Neuronal stem cell (in vitro differentiated cells): ENCODE results near the gene ESYT2.

Source experiments
- DNase-seq: peaks from one replicate; pipeline ENCODE4 v3.0.0-alpha.2; 2013; ENCODE audit warnings: low spot score
- H2AFZ ChIP-seq: one replicate; pipeline ENCODE4 v1.6.1; 2013; ENCODE audit warnings: mild to moderate bottlenecking, low read length, inconsistent platforms
- H2AK5ac ChIP-seq: 2 replicates; pipeline ENCODE4 v1.6.1; 2013; ENCODE audit warnings: low read depth, mild to moderate bottlenecking, inconsistent platforms, low read length, moderate library complexity, mixed read lengths
- H2BK120ac ChIP-seq: 2 replicates; pipeline ENCODE4 v1.6.1; 2013; ENCODE audit warnings: low read depth, mild to moderate bottlenecking, inconsistent platforms, low read length, moderate library complexity, mixed read lengths
- H2BK12ac ChIP-seq: one replicate; pipeline ENCODE4 v1.6.1; 2013; ENCODE audit warnings: low read length, inconsistent platforms
- H2BK15ac ChIP-seq: 2 replicates; pipeline ENCODE4 v1.6.1; 2013; ENCODE audit warnings: mild to moderate bottlenecking, low read length, inconsistent platforms, mixed read lengths
- H2BK5ac ChIP-seq: one replicate; pipeline ENCODE4 v1.6.1; 2013; ENCODE audit warnings: inconsistent platforms, mild to moderate bottlenecking, low read length, moderate library complexity
- H3K14ac ChIP-seq: one replicate; pipeline ENCODE4 v1.6.1; 2013; ENCODE audit warnings: low read length, inconsistent platforms
- H3K18ac ChIP-seq: 2 replicates; pipeline ENCODE4 v1.6.1; 2013; ENCODE audit warnings: low read length, inconsistent platforms
- H3K23ac ChIP-seq: 2 replicates; pipeline ENCODE4 v1.6.1; 2013; ENCODE audit warnings: low read depth, mild to moderate bottlenecking, mixed read lengths, low read length, inconsistent platforms; ENCODE audit not compliant: poor library complexity
- H3K27ac ChIP-seq: replicated peaks from 3 replicates; pipeline ENCODE4 v1.5.1; 2013; ENCODE audit warnings: low read length, inconsistent platforms
- H3K27me3 ChIP-seq, 3 experiments: 2 replicates each; pipeline ENCODE4 v1.6.1; 2013; ENCODE audit warnings: low read length in 3 of 3, mild to moderate bottlenecking in 2 of 3, inconsistent platforms in 1 of 3, low read depth in 1 of 3, mixed read lengths in 1 of 3, moderate library complexity in 1 of 3; ENCODE audit not compliant: control insufficient read depth in 3 of 3, insufficient read depth in 3 of 3
- H3K36me3 ChIP-seq, 2 donors: replicated peaks in 1 of 2; 2 replicates each; pipeline ENCODE4 v1.6.1; 2013; ENCODE audit warnings: low read length in 2 of 2; ENCODE audit not compliant: control insufficient read depth in 2 of 2, insufficient read depth in 2 of 2
- H3K4ac ChIP-seq: 2 replicates; pipeline ENCODE4 v1.6.1; 2013; ENCODE audit warnings: inconsistent platforms, mild to moderate bottlenecking, low read length, moderate library complexity
- H3K4me1 ChIP-seq, 2 donors: 1 replicate in 1 of 2; 2 replicates in 1 of 2; pipeline ENCODE4 v1.6.1; 2013; ENCODE audit warnings: low read length in 2 of 2, low read depth in 1 of 2; ENCODE audit not compliant: control insufficient read depth in 2 of 2, insufficient read depth in 1 of 2
- H3K4me2 ChIP-seq: one replicate; pipeline ENCODE4 v1.6.1; 2013; ENCODE audit warnings: mild to moderate bottlenecking, low read length, inconsistent platforms; ENCODE audit not compliant: insufficient read depth, poor library complexity, severe bottlenecking
- H3K4me3 ChIP-seq, 2 donors: 2 replicates each; pipeline ENCODE4 v1.5.1; 2013; ENCODE audit warnings: low read length in 2 of 2, mild to moderate bottlenecking in 2 of 2, inconsistent platforms in 1 of 2, moderate library complexity in 1 of 2
- H3K79me1 ChIP-seq: one replicate; pipeline ENCODE4 v1.6.1; 2013; ENCODE audit warnings: low read depth, mild to moderate bottlenecking, inconsistent platforms, low read length, moderate library complexity
- H3K9ac ChIP-seq: one replicate; pipeline ENCODE4 v1.6.1; 2013; ENCODE audit warnings: mild to moderate bottlenecking, low read depth, low read length, inconsistent platforms; ENCODE audit not compliant: poor library complexity
- H3K9me3 ChIP-seq, 2 donors: replicated peaks in 1 of 2; 2 replicates each; pipeline versions ENCODE3 to v1.6.1; 2013; ENCODE audit warnings: low read length in 2 of 2, mild to moderate bottlenecking in 2 of 2, inconsistent platforms in 1 of 2, low read depth in 1 of 2, mixed read lengths in 1 of 2, moderate library complexity in 1 of 2; ENCODE audit not compliant: control insufficient read depth in 2 of 2, insufficient read depth in 1 of 2
- H4K8ac ChIP-seq: one replicate; pipeline ENCODE4 v1.6.1; 2013; ENCODE audit warnings: low read depth, mild to moderate bottlenecking, inconsistent platforms, low read length, moderate library complexity
- H4K91ac ChIP-seq: one replicate; pipeline ENCODE4 v1.6.1; 2013; ENCODE audit warnings: low read length, low read depth, mild to moderate bottlenecking, inconsistent platforms; ENCODE audit not compliant: poor library complexity
- WGBS, 2 donors: extraction: QIAGEN DNeasy Blood & Tissue Kit; methylation state at CpG; one replicate each; pipeline ENCODE4 v1.1.7; 2013; ENCODE audit warnings: missing lambda C conversion rate in 2 of 2, mixed read lengths in 1 of 2; ENCODE audit not compliant: insufficient read length in 2 of 2, insufficient replicate concordance in 1 of 2; ENCODE audit errors: extremely low coverage in 2 of 2; 5-methylcytosine and 5-hydroxymethylcytosine counted together

Gene ESYT2

DNA sequence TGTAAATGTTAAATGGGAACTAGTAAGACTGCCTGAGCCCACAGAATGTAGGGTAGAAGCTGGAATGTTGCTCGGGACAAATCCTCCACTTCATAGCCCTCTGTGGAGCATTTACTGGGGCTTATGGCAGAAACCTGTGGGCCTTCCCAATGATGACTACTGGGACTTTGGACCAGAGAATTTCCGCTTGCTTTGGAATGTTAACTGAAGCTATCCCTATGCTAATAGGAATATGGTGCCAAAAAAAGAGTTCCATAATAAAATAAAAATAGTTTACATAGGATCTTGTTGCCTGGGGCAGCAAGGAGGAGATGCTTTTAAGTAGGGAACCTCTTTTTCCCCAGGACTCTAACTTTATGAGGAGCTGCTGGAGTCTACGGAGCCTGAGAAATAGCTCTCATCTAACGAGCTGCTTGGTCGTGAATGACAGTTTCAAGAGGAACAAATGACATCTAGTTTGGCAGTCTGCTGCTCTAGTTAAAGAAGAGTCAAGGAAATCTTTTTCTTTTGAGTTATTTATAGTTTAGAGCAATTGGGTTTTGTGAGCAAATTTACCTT lies 21.3 kb upstream of the ESYT2 start:
- no peaks in the 10 kb centered on the region for H3K27me3 ChIP-seq
- no peak overlapping the region for H3K27ac ChIP-seq
- peaks cover 0 to 4% of the 10 kb centered on the region in 2 donors for H3K4me1 ChIP-seq
- no peak overlapping the region for H2AK5ac ChIP-seq
- no peak overlapping the region for H3K23ac ChIP-seq
- no peak overlapping the region for H4K91ac ChIP-seq
- H3K14ac ChIP-seq: no peak overlapping the region
- no CpG with 5 or more reads among the region's 5 CpGs for WGBS, 2 donors
- no peak overlapping the region for H3K4me3 ChIP-seq
- DNase-seq: no peak
- H3K79me1 ChIP-seq: no peaks in the 10 kb centered on the region
- H3K18ac ChIP-seq: peak overlapping the region; percentile 72
- no peak overlapping the region for H3K9ac ChIP-seq
- no peak overlapping the region for H3K4ac ChIP-seq
- H2BK12ac ChIP-seq: no peak overlapping the region
- no peak overlapping the region for H2BK120ac ChIP-seq
- no peak overlapping the region for H2BK15ac ChIP-seq
- no peaks in the 10 kb centered on the region for H3K36me3 ChIP-seq
- no peak overlapping the region for H3K4me2 ChIP-seq
- no peak overlapping the region for H4K8ac ChIP-seq
- peak overlapping the region; percentile 9 for H2AFZ ChIP-seq
- peaks cover 6 to 12% of the 10 kb centered on the region in 2 donors for H3K9me3 ChIP-seq
- H2BK5ac ChIP-seq: no peak overlapping the region

DNA sequence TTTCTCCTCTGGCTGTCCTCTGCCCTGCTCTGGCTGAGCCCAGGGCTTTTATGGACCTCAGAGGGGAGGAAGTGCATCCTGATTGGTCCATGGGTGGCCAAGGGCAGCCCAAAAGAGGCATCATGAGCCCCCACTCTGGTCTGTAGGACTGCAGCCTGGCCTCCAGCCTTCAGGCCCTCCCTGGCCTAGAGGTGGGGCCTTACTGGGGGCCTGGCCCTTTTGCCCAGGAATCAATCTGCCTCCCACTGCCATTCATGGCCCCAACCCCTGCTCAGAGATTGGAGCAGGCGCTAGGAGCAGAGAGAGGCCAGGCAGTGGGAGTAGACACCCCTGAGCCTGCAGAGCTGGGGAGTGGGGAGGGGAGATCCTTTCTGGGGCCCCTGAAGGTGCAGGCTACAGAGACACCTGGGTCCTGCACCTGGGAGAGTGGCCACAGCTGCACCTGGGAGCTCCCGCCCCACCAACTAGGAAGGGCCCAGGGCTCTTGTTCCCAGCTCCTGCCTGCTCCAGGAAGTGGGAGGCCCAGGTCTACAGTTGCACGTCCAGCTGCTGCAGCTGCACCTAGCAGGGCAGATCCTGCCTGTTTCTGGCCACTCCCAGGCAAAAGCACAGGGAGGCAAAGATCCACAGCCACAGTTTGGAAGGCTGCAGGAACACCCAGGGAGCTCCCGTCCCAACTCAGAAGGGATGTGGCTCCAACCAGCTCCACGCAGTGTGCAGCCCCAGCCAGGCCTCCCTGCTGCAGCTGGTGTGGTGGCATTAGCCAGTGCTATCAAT lies 20.6 kb upstream of the ESYT2 start:
- H3K18ac ChIP-seq: peak overlapping the region; percentile 72
- H3K14ac ChIP-seq: no peak overlapping the region
- H2AK5ac ChIP-seq: peak overlapping the region; percentile 82
- no peak overlapping the region for H2BK12ac ChIP-seq
- peaks cover 0 to 4% of the 10 kb centered on the region in 2 donors for H3K4me1 ChIP-seq
- H2BK120ac ChIP-seq: peak overlapping the region; percentile 26
- H4K91ac ChIP-seq: no peak overlapping the region
- H2AFZ ChIP-seq: peak overlapping the region; percentile 49
- H3K79me1 ChIP-seq: no peaks in the 10 kb centered on the region
- DNase-seq: no peak
- H3K4me3 ChIP-seq: no peak overlapping the region
- no peaks in the 10 kb centered on the region for H3K27me3 ChIP-seq
- no peak overlapping the region for H3K4me2 ChIP-seq
- H3K4ac ChIP-seq: no peak overlapping the region
- no peak overlapping the region for H3K27ac ChIP-seq
- H3K9ac ChIP-seq: no peak overlapping the region
- H4K8ac ChIP-seq: no peak overlapping the region
- WGBS, 2 donors: no CpG with 5 or more reads among the region's 5 CpGs
- no peaks in the 10 kb centered on the region for H3K36me3 ChIP-seq
- no peak overlapping the region for H2BK5ac ChIP-seq
- H3K9me3 ChIP-seq: peaks cover 6 to 12% of the 10 kb centered on the region in 2 donors
- H2BK15ac ChIP-seq: no peak overlapping the region
- H3K23ac ChIP-seq: no peak overlapping the region

DNA sequence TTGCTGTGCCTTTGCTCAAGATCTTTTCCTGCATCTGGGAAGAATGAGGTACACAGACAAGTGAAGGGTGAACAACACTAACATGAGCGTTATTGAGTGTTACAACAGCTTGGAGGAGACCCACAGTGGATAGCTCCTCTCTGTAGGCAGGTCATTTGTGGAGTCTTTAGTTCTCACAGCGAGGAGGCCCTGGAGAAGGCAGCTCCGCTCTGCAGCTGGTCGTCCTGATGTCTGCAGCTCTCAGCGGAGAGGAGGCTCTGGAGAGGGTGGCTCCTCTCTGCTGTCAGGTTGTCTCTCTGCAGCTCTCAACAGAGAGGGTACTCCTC lies 20.1 kb upstream of the ESYT2 start:
- no peaks in the 10 kb centered on the region for H3K79me1 ChIP-seq
- H2BK5ac ChIP-seq: no peak overlapping the region
- H4K91ac ChIP-seq: no peak overlapping the region
- no peak overlapping the region for H3K4me2 ChIP-seq
- no peak overlapping the region for H3K27ac ChIP-seq
- no peak overlapping the region for H3K23ac ChIP-seq
- no peak overlapping the region for H2AK5ac ChIP-seq
- H2BK12ac ChIP-seq: no peak overlapping the region
- DNase-seq: no peak
- H3K4me3 ChIP-seq: no peak overlapping the region
- no peak overlapping the region for H2BK15ac ChIP-seq
- H3K9me3 ChIP-seq: peaks cover 6 to 12% of the 10 kb centered on the region in 2 donors
- H3K27me3 ChIP-seq: no peaks in the 10 kb centered on the region
- no peak overlapping the region for H3K4ac ChIP-seq
- WGBS, 2 donors: no CpG with 5 or more reads among the region's 5 CpGs
- no peak overlapping the region for H3K9ac ChIP-seq
- peaks cover 0 to 4% of the 10 kb centered on the region in 2 donors for H3K4me1 ChIP-seq
- H3K18ac ChIP-seq: no peak overlapping the region
- H2AFZ ChIP-seq: peak overlapping the region; percentile 49
- H4K8ac ChIP-seq: no peak overlapping the region
- H3K14ac ChIP-seq: no peak overlapping the region
- H2BK120ac ChIP-seq: no peak overlapping the region
- H3K36me3 ChIP-seq: no peaks in the 10 kb centered on the region

DNA sequence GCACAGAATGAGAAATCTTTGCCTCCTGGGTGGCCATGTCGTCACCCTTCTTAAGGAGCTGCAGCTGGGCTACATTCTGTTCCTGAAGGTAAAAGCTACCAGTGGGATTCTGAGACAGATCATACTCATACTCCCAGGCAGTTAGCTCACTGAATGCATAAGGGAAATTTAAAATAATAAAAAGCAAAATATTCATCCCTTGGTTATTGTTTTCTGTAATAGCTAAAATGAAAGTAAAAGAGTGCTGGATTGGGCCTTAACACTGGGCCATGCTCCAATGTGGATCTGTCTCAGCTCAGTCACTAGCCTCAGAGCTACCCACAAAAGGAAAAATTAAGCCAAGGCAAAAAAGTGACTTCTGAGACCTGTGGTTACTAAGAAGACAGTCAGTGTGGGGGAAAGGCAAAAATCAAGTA lies 18.1 kb upstream of the ESYT2 start:
- Histone ChIP-seq H3K27me3 (no peaks in the 10 kb centered on the region), H3K23ac (no peak overlapping the region), H3K27ac (no peak overlapping the region), H3K14ac (no peak overlapping the region), H2AK5ac (no peak overlapping the region), H3K4me2 (no peak overlapping the region), H4K91ac (no peak overlapping the region), H2BK120ac (no peak overlapping the region), H2AFZ (no peak overlapping the region), H3K4me1 (peaks cover 2 to 5% of the 10 kb centered on the region in 2 donors), H3K79me1 (no peaks in the 10 kb centered on the region), H3K4ac (no peak overlapping the region), H3K9me3 (peaks cover 6 to 12% of the 10 kb centered on the region in 2 donors), H2BK5ac (no peak overlapping the region), H2BK15ac (no peak overlapping the region), H3K36me3 (no peaks in the 10 kb centered on the region), H2BK12ac (no peak overlapping the region), H4K8ac (no peak overlapping the region), H3K9ac (no peak overlapping the region), H3K4me3 (no peak overlapping the region), H3K18ac (no peak overlapping the region)
- WGBS, 2 donors: no CpG with 5 or more reads among the region's 1 CpG
- no peak for DNase-seq
